OCI-LY1 (cell line): ENCODE data around the gene HCN1.
"Not testable (repeated sequence)": the region's sequence is repeated elsewhere in the genome, so short reads cannot be mapped to it uniquely, and the experiment has no call there.

Source experiments
- EZH2 ChIP-seq: fragments of 200-600 bp; sonication (generic), shearing (Covaris generic); IDR thresholded peaks from 2 replicates; pipeline ENCODE4 v1.8.0; 2017; ENCODE audit warnings: borderline replicate concordance, mixed run types, mild to moderate bottlenecking, antibody characterized with exemption, low read length, moderate library complexity, mixed read lengths
- TF ChIP-seq, protein P1 (sequence below): fragments of 200-600 bp; sonication (generic), shearing (Covaris generic); IDR thresholded peaks from 2 replicates; pipeline ENCODE4 v1.5.1; 2017; ENCODE audit warnings: mild to moderate bottlenecking, antibody characterized with exemption, low read length, moderate library complexity, mixed read lengths

DNA sequence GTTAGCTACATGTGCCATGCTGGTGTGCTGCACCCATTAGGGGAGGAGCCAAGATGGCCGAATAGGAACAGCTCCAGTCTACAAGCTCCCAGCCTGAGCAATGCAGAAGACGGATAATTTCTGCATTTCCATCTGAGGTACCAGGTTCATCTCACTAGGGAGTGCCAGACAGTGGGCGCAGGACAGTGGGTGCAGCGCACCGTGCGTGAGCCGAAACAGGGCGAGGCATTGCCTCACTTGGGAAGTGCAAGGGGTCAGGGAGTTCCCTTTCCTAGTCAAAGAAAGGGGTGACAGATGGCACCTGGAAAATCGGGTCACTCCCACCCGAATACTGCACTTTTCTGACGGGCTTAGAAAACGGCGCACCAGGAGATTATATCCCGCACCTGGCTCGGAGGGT lies 251.3 kb downstream of the HCN1 start:
- TF ChIP-seq, protein P1, sequence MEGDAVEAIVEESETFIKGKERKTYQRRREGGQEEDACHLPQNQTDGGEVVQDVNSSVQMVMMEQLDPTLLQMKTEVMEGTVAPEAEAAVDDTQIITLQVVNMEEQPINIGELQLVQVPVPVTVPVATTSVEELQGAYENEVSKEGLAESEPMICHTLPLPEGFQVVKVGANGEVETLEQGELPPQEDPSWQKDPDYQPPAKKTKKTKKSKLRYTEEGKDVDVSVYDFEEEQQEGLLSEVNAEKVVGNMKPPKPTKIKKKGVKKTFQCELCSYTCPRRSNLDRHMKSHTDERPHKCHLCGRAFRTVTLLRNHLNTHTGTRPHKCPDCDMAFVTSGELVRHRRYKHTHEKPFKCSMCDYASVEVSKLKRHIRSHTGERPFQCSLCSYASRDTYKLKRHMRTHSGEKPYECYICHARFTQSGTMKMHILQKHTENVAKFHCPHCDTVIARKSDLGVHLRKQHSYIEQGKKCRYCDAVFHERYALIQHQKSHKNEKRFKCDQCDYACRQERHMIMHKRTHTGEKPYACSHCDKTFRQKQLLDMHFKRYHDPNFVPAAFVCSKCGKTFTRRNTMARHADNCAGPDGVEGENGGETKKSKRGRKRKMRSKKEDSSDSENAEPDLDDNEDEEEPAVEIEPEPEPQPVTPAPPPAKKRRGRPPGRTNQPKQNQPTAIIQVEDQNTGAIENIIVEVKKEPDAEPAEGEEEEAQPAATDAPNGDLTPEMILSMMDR, result not testable (repeated sequence)
- not testable (repeated sequence) for TF ChIP-seq EZH2
